Cardiac septum (tissue), 1 donor: ENCODE results near the gene RSRP1. TPM values are rescaled to one million over a fixed set of nuclear protein-coding genes. Genes with fewer than 3 reads are reported as not detected.

Experiments used
- DNase-seq: peaks from one replicate; pipeline ENCODE4 v3.0.0-alpha.2; 2020; ENCODE audit warnings: low spot score
- intact Hi-C: fragments of 100-400 bp; cut with DNase I; formaldehyde crosslinking; loops from one replicate; pipeline ENCODE4 v1.14.0; 2022
- total RNA-seq: library from RNA; stranded (reverse); fragmentation: NEBNext Ultra II Directional; extraction: Animal tissue kit (Norgen Biotek cat#: 25700); gene quantifications from one replicate; pipeline ENCODE4 v1.2.1, GENCODE V29; 2021
- donor health status: DM: no; HTN: no; CAD: no.

Gene RSRP1
- total RNA-seq, 1 donor from 2014 or later: 52.2 TPM

- DNase-seq: peak; percentile 91
- intact Hi-C loops: loop anchor here (2.0 kb wide), 1 partner anchor 15 kb away; the partner anchor contains the start of gene RSRP1
Measured at GRCh38 chr1:25232027-25232865, 15.0 kb downstream of the RSRP1 start, which contains the start of gene SYF2. TSS of gene SYF2 (minus strand) at chr1:25232502. CDS start at chr1:25232467, 35 bp downstream.

- intact Hi-C loops: no loop called here
- no peak for DNase-seq
Measured at GRCh38 chr1:25223471-25223870, 23.8 kb downstream of the RSRP1 start.

GRCh38 chr1:25222606-25223005 is 24.6 kb downstream of the RSRP1 start:
- intact Hi-C loops: no loop called here
- DNase-seq: no peak

GRCh38 chr1:25220666-25221065 is 26.6 kb downstream of the RSRP1 start:
- DNase-seq: no peak
- intact Hi-C loops: no loop called here

- DNase-seq: no peak
- intact Hi-C loops: no loop called here
Measured at GRCh38 chr1:25219661-25220251, 27.5 kb downstream of the RSRP1 start.

- no peak for DNase-seq
- intact Hi-C loops: no loop called here
Measured at GRCh38 chr1:25217598-25218232, 29.5 kb downstream of the RSRP1 start.

GRCh38 chr1:25217015-25217414 is 30.2 kb downstream of the RSRP1 start:
- intact Hi-C loops: no loop called here
- no peak for DNase-seq

GRCh38 chr1:25216123-25216522 is 31.1 kb downstream of the RSRP1 start:
- intact Hi-C loops: no loop called here

GRCh38 chr1:25212725-25213124 is 34.5 kb downstream of the RSRP1 start:
- intact Hi-C loops: no loop called here
- DNase-seq: no peak

More at GRCh38 chr1:25216123-25216522, 31.1 kb downstream of the RSRP1 start:
- DNase-seq: no peak

GRCh38 chr1:25210728-25211127 is 36.5 kb downstream of the RSRP1 start:
- intact Hi-C loops: no loop called here
- no peak for DNase-seq

GRCh38 chr1:25209516-25209915 is 37.7 kb downstream of the RSRP1 start:
- DNase-seq: no peak
- intact Hi-C loops: no loop called here

GRCh38 chr1:25208561-25209222 is 38.6 kb downstream of the RSRP1 start:
- DNase-seq: no peak
- intact Hi-C loops: no loop called here

GRCh38 chr1:25208092-25208491 is 39.2 kb downstream of the RSRP1 start:
- DNase-seq: no peak
- intact Hi-C loops: no loop called here

- no peak for DNase-seq
- intact Hi-C loops: no loop called here
Measured at GRCh38 chr1:25206201-25206600, 41.1 kb downstream of the RSRP1 start.

- DNase-seq: no peak
- intact Hi-C loops: loop anchor here (2.0 kb wide), 1 partner anchor 357 kb away; no protein-coding TSS in a partner anchor
Measured at GRCh38 chr1:25205786-25206185, 41.5 kb downstream of the RSRP1 start.

- no peak for DNase-seq
Measured at GRCh38 chr1:25204797-25205480, 42.3 kb downstream of the RSRP1 start.

GRCh38 chr1:25201006-25201405 is 46.2 kb downstream of the RSRP1 start:
- no peak for DNase-seq
- intact Hi-C loops: loop anchor here (5.0 kb wide), 1 partner anchor 269 kb away; the partner anchor contains the start of gene RUNX3

More at GRCh38 chr1:25204797-25205480, 42.3 kb downstream of the RSRP1 start:
- intact Hi-C loops: loop anchor here (2.0 to 5.0 kb wide), 2 partner anchors 273 to 356 kb away; partner anchors contain the start of gene RUNX3

GRCh38 chr1:25199819-25200620 is 47.2 kb downstream of the RSRP1 start:
- intact Hi-C loops: loop anchor here (5.0 kb wide), 1 partner anchor 268 kb away; the partner anchor contains the start of gene RUNX3

More at GRCh38 chr1:25199819-25200620, 47.2 kb downstream of the RSRP1 start:
- no peak for DNase-seq
